Natural killer cell treated with Interleukin-12 subunit alpha and Interleukin-12 subunit beta and Interleukin-15 and Interleukin-18, amount 100 ng/mL, for 72 hours (primary cell): ENCODE measurements around the gene GJA3. TPM values are rescaled to one million over a fixed set of nuclear protein-coding genes. Genes with fewer than 3 reads are reported as not detected.

Experiments
- ATAC-seq, 2 donors: fragments of 150-1000 bp; cut with Tn5 transposase in 1 of 2; sonication (Bioruptor Pico), chemical (Tn5 transposase) in 1 of 2; 2 replicates each; pipeline ENCODE4 v1.10.0; 2021
- DNase-seq: peaks from one replicate; pipeline ENCODE4 v3.0.0; 2022; ENCODE audit warnings: low spot score
- H3K27ac Mint-ChIP-seq, 2 donors: 1 replicate in 1 of 2; 2 replicates in 1 of 2; pipeline ENCODE4 v1.8.0; 2022; ENCODE audit warnings: mixed read lengths in 2 of 2, mild to moderate bottlenecking in 1 of 2, moderate library complexity in 1 of 2
- H3K27me3 Mint-ChIP-seq, 2 donors: 1 replicate in 1 of 2; 2 replicates in 1 of 2; pipeline ENCODE4 v1.8.0; 2022; ENCODE audit warnings: mixed read lengths in 2 of 2
- H3K36me3 Mint-ChIP-seq: one replicate; pipeline ENCODE4 v1.8.0; 2022; ENCODE audit warnings: mixed read lengths
- H3K4me1 Mint-ChIP-seq, 2 donors: 1 replicate in 1 of 2; 2 replicates in 1 of 2; pipeline ENCODE4 v1.8.0; 2022; ENCODE audit warnings: low read depth in 2 of 2, mixed read lengths in 2 of 2, mild to moderate bottlenecking in 1 of 2
- H3K4me3 Mint-ChIP-seq: one replicate; pipeline ENCODE4 v1.8.0; 2022; ENCODE audit warnings: mixed read lengths
- H3K9me3 Mint-ChIP-seq: 2 replicates; pipeline ENCODE4 v1.8.0; 2022; ENCODE audit warnings: mixed read lengths
- total RNA-seq, 2 donors: library from RNA; stranded (reverse); gene quantifications; one replicate each; pipeline ENCODE4 v1.2.3, GENCODE V29; 2022

Gene GJA3
- total RNA-seq, 2 donors from 2014 or later, result 0.05 to 0.33 TPM

DNA sequence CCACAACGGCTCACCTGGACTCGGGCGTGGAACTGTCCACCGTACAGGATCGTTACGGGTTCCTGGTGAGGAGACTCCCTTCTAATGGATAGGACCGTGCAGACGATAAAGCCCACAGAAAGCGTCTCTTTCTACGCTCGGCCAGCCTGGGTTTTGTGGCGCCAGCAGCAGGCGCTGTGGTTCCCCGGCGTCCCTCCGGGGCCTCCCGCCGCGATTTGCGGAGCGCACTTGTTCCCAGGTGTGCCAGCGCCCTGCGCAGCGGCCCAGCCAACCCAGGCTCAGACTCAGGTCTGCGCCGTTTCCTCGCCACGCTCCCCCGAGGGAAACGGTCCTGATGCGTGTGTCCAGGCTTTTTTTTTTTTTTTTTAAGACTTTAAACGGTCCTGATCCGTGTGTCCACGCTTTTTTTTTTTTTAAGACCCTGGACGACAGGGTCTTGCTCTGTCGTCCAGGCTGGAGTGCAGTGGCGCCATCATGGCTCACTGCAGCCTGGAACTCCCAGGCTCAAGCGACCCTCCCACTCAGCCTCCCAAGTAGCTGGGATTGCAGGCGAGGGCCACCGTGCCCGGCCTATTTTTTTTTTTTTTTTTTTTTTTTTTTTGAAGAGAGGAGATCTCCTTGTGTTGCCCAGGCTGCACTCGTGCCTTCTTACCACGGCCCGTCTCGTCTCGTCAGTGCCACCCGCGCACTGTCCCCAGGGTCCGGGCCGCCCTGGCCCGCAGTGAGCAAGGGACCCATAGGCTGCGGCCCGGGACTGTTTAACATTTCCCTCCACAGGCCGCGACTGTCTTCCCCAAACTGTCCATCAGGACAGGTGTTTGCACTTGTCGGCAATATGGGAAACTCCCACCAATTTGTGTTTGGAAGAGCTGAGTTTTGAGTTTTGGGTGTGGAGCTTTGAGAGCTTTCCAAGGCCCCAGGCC is 23.8 kb downstream of the GJA3 start:
- no peaks in the 10 kb centered on the region for H3K4me1 Mint-ChIP-seq

GRCh38 chr13:20134732-20135131 is 26.1 kb downstream of the GJA3 start:
- ATAC-seq (no peak), DNase-seq (no peak)
- H3K4me3 Mint-ChIP-seq, result no peak overlapping the region
- no peaks in the 10 kb centered on the region for H3K36me3 Mint-ChIP-seq
- H3K27ac Mint-ChIP-seq, result no peak overlapping the region
- peaks cover 6 to 26% of the 10 kb centered on the region in 2 donors for H3K27me3 Mint-ChIP-seq
- no peaks in the 10 kb centered on the region for H3K4me1 Mint-ChIP-seq
- H3K9me3 Mint-ChIP-seq, result no peaks in the 10 kb centered on the region

More for the DNA sequence above, 23.8 kb downstream of the GJA3 start:
- Mint-ChIP-seq H3K4me3 (no peak overlapping the region), H3K9me3 (no peaks in the 10 kb centered on the region), H3K27me3 (peaks cover 9 to 45% of the 10 kb centered on the region in 2 donors), H3K36me3 (no peaks in the 10 kb centered on the region), H3K27ac (no peak overlapping the region)
- ATAC-seq, result no peak
- DNase-seq, result no peak

DNA sequence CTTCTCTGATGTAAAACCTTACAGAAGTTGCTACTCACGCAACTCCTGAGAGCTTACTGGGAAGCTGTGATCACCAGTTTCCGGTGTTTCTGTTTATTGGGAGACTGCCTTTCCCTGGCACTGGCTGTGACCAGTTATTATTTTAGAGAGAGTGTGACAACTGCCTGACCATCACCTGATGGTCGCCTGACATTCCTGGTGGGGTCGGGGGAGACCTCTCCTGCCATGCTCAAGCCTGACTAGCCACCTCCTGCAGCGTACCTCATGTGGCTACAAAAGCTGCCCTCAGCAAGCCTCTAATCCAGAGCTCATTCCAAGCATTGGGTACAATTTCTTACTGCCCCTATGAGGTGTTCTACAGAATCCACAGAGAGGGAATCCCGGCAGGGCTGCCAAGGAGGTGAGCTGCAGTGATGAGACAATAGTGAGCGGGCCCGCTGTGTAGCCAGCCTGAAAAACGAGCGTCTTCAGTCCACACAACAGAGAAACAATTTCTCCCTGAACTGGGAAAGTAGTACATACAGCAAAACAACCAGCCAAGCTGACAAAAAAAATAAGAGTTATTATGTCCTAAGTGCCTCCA is 28.7 kb downstream of the GJA3 start:
- H3K9me3 Mint-ChIP-seq, result no peaks in the 10 kb centered on the region
- H3K4me1 Mint-ChIP-seq, result no peaks in the 10 kb centered on the region
- no peak overlapping the region for H3K27ac Mint-ChIP-seq

DNA sequence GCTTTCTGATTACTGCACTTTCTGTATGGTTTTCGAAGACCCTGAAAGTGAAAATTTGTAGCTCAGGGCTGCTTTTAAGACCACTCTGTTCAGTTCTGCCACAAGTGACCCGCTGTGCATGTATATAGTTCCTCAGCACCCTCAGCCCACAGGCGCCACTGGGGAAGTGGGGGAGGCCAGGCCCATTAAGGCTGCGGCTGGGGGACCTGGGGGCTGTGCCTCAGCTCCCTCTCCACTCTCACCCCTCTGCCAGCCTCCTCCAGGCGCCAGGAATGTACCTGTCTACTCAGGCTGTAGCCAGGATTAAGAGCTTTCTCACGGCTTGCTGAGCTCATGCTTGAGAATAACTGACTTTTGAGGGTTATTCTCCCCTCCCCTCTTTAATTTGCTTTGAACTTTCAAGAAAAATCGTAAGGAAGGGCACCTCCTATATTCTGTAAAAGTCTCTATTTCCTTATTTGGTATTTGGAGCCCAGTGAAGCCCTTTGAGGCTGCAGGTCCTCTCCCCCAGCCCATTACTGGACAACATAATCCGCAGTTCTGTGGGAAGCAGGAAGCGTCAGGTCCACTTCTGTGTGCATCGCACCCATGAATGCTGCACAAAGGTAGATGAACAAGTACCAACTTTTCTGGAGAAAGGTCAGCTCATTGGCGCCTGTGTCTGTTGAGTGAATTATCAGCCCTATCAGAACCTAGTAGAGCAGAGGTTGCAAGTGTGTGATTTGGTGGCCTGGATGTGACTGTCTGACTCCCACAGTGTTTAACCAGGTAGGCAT is 29.6 kb downstream of the GJA3 start:
- Mint-ChIP-seq H3K9me3 (no peaks in the 10 kb centered on the region), H3K4me3 (no peak overlapping the region), H3K4me1 (no peaks in the 10 kb centered on the region), H3K36me3 (no peaks in the 10 kb centered on the region), H3K27me3 (peaks cover 6 to 10% of the 10 kb centered on the region in 2 donors), H3K27ac (no peak overlapping the region)
- DNase-seq, result no peak
- no peak for ATAC-seq

More for the DNA sequence above, 28.7 kb downstream of the GJA3 start:
- no peak for ATAC-seq
- Mint-ChIP-seq H3K4me3 (no peak overlapping the region), H3K36me3 (no peaks in the 10 kb centered on the region), H3K27me3 (peaks cover 6 to 10% of the 10 kb centered on the region in 2 donors)
- DNase-seq, result no peak

DNA sequence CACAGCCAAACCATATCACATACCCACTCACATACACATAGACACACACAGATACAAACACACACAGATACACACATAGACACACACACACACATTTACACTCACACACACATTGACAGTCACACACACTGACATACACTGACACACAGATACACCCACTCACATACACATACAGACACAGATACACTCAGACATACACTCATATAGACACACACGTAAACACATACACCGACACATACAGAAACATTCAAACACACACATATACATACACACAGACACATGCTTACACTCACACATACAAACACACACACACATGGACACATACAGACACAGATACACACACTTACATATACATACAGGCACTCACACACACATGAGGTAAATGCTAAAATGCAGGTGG is 30.2 kb downstream of the GJA3 start:
- Mint-ChIP-seq H3K9me3 (no peaks in the 10 kb centered on the region), H3K36me3 (no peaks in the 10 kb centered on the region), H3K4me1 (no peaks in the 10 kb centered on the region), H3K27ac (no peak overlapping the region), H3K27me3 (peaks cover 7 to 12% of the 10 kb centered on the region in 2 donors), H3K4me3 (no peak overlapping the region)
- DNase-seq (no peak), ATAC-seq (no peak)

DNA sequence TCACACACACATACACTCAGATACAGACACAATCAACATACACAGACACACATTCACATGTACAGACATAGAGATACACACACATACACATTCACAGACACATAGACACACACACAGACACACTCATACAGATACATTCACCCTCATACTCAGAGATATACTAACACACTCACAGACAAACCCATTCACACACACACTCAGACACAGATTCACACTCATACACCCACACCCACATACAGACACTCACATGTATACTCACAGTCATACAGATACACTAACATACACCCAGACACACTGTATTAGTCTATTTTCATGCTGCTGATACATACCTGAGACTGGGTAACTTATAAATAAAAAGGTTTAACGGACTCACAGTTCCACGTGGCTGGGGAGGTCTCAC is 30.8 kb downstream of the GJA3 start:
- H3K36me3 Mint-ChIP-seq, result no peaks in the 10 kb centered on the region
- no peak overlapping the region for H3K4me3 Mint-ChIP-seq
- no peak overlapping the region for H3K27ac Mint-ChIP-seq
- ATAC-seq, result no peak
- H3K27me3 Mint-ChIP-seq, result peaks cover 7 to 16% of the 10 kb centered on the region in 2 donors
- no peak for DNase-seq
- no peaks in the 10 kb centered on the region for H3K4me1 Mint-ChIP-seq
- H3K9me3 Mint-ChIP-seq, result no peaks in the 10 kb centered on the region

GRCh38 chr13:20129076-20129475 is 31.8 kb downstream of the GJA3 start:
- peaks cover 11 to 24% of the 10 kb centered on the region in 2 donors for H3K27me3 Mint-ChIP-seq
- no peaks in the 10 kb centered on the region for H3K36me3 Mint-ChIP-seq
- DNase-seq, result no peak
- no peak overlapping the region for H3K27ac Mint-ChIP-seq
- no peaks in the 10 kb centered on the region for H3K4me1 Mint-ChIP-seq
- ATAC-seq, result no peak
- H3K9me3 Mint-ChIP-seq, result no peaks in the 10 kb centered on the region
- peak overlapping the region; percentile 18 for H3K4me3 Mint-ChIP-seq

DNA sequence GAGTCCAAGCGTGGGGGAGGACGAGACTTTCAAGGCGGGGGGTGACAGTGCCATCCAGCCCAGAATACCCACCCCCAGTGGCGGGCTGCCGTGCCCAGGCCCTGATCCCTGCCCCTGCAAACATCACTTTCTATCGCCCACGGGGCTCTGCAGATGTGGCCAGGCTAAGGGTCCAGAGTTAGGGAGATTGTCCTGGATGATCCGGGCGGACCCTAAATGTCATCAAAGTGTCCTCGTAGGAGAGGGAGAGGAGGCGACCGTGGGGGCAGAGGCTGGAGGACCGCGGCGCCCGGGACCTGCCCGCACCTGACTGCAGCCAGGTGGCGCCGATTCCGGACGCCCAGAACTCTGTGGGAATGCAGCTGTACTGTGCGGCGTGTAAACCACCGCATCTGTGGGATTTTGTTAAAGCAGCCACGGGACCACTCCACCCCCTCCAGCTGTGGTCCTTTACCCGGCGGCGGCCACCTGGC is 32.4 kb downstream of the GJA3 start:
- Mint-ChIP-seq H3K27ac (no peak overlapping the region), H3K9me3 (no peaks in the 10 kb centered on the region), H3K27me3 (peaks cover 11 to 21% of the 10 kb centered on the region in 2 donors), H3K36me3 (no peaks in the 10 kb centered on the region), H3K4me3 (peak overlapping the region; percentile 18), H3K4me1 (no peaks in the 10 kb centered on the region)
- ATAC-seq (no peak), DNase-seq (no peak)

DNA sequence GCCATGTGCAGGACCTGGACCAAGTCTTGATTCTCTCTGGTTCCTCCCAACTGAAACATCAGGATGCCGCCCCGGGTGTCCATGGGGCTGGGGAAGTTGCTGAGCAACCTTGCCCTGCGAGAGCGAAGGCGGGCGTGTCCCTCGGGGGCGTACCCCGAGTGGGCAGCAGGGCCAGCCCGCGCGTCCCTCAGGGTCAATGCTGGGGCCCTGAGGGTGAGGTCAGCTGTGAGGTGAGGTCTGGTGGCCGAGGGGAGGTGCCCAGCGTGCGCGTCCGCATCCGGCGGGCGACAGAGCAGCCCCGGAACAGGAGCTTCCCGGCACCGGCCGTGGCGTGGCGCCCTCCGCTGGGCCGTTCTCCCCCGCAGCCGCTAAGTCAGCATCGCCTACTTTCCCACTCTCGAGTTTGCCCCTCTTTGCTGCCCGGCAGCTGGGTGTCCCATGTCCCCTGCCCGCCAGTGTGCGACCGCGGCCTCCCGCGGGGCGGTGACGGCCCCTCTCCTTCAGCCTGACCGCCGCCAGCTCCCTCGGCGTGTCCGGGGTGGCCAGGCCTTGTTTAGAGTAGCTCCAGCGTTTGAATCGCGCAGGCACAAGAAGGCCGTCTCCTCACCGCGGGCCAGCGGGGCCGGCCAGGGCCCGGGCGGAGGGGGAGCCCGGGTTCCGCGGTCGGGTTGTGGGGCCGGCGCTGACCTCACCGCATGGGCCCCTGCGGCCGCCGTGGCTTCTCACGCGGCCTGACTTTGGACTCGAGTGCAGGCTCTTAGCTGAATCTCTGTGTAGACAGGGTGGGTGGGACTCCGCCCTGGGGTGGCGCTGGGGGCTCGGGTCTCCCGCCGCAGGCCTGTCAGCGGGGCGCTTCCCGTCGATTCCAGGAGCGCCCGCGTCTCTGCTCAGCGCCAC is 33.0 kb downstream of the GJA3 start:
- H3K27ac Mint-ChIP-seq, result no peak overlapping the region
- peak overlapping the region; percentile 45 for H3K4me3 Mint-ChIP-seq
- no peaks in the 10 kb centered on the region for H3K36me3 Mint-ChIP-seq
- no peaks in the 10 kb centered on the region for H3K4me1 Mint-ChIP-seq
- ATAC-seq (peak; percentile 86 to 88), DNase-seq (peak; percentile 72)
- H3K27me3 Mint-ChIP-seq, result peaks cover 13 to 15% of the 10 kb centered on the region in 2 donors
- no peaks in the 10 kb centered on the region for H3K9me3 Mint-ChIP-seq

GRCh38 chr13:20127262-20127561 is 33.6 kb downstream of the GJA3 start:
- DNase-seq, result no peak

DNA sequence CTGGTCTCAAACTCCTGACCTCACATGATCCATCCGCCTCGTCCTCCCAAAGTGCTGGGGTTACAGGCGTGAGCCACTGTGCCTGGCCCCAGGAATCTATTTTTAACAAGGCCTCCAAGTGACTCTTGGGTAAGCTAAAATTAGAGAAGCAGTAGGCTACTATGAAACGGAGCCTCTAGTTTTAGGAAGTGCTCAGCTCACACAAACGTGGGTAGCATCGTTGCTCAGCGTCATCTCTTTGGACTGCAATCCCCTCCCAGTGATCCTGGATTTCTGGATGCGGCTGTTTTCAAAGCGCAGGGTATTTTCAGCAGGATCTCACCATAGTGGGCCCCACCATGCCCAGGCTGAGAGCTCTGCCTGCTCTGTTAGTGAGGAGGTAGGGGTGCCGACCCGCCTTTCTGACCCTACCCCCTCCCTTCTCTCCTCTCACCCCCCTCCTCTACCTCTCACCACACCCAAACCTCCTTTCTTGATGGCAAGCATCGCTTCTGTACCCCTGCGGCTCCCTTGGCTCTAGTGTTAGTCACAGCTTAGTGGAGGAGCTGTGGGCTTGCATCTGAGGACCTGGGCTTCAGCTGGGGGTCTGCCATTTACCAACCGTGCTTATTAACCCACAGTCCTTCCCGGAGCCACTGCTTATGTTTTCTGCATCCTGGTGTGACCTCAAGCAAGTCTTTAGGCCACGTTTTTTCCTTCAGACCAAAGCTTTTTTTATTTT is 34.2 kb downstream of the GJA3 start:
- Mint-ChIP-seq H3K27me3 (peaks cover 12 to 14% of the 10 kb centered on the region in 2 donors), H3K4me1 (no peaks in the 10 kb centered on the region), H3K4me3 (no peak overlapping the region), H3K36me3 (no peaks in the 10 kb centered on the region), H3K27ac (no peak overlapping the region), H3K9me3 (no peaks in the 10 kb centered on the region)
- no peak for ATAC-seq
- DNase-seq, result no peak

More at GRCh38 chr13:20127262-20127561, 33.6 kb downstream of the GJA3 start:
- Mint-ChIP-seq H3K36me3 (no peaks in the 10 kb centered on the region), H3K4me1 (no peaks in the 10 kb centered on the region), H3K27me3 (peaks cover 12 to 14% of the 10 kb centered on the region in 2 donors), H3K27ac (no peak overlapping the region), H3K4me3 (peak overlapping the region; percentile 45), H3K9me3 (no peaks in the 10 kb centered on the region)
- peak in 1 of 2 donors; percentile 7 for ATAC-seq

DNA sequence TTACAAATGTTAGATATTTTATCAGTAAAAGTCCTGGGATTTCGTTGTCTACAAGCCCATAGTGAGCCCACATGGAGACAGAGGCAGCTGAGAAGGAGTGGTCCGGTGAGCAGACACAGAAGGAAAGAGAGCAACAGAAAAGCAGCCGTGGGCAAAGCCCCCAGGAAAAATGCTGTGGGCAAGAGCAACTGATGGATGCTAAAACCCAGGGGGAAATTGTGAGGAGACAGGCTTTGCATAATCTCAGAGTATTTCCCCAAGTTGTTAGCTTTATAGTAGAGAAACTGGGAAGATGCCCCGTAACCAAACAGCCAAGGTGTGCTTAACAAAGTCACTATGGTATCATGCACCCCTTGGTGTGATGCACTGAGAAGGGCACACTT is 35.1 kb downstream of the GJA3 start:
- no peak overlapping the region for H3K4me3 Mint-ChIP-seq
- ATAC-seq, result no peak

More for the DNA sequence above, 35.1 kb downstream of the GJA3 start:
- no peaks in the 10 kb centered on the region for H3K36me3 Mint-ChIP-seq
- peaks cover 3 to 7% of the 10 kb centered on the region in 2 donors for H3K4me1 Mint-ChIP-seq
- H3K9me3 Mint-ChIP-seq, result no peaks in the 10 kb centered on the region
- H3K27me3 Mint-ChIP-seq, result peaks cover 12 to 14% of the 10 kb centered on the region in 2 donors
- no peak for DNase-seq
- no peak overlapping the region for H3K27ac Mint-ChIP-seq
